ENCODE measurements around the gene TRIM2. TPM values are rescaled to one million over a fixed set of nuclear protein-coding genes. Genes with fewer than 3 reads are reported as not detected.

The TRIM2 gene
- total and polyA plus RNA-seq, 9 donors, result 9.5 to 57.5 (median 44.4) TPM

DNA sequence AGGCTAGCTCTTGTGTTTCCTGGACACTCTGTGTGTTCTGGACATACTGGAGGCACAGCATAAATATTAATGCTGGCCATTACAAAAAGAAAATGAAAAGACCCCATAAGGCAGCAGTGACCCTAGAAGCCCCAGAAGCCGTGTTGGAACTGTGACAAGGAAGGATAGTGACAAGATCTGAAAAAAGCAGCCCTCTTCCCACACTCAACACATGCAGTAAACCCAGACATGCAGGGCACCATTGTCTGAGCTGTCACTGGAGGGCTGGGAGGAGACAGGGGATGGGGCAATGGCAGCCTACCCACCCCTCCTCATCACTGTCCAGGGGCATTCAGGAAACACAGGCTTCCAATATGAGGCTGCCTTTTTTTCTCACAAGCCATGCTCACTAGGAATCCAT lies 6.5 kb downstream of the TRIM2 start:
- Histone ChIP-seq H3K27ac (no peak overlapping the region), H3K9me3 (no peaks in the 10 kb centered on the region), H3K4me1 (ENCODE audit: insufficient read depth) (no peaks in the 10 kb centered on the region), H3K36me3 (no peaks in the 10 kb centered on the region), H3K27me3 (no peaks in the 10 kb centered on the region), H3K4me3 (no peak overlapping the region)
- DNase-seq, result no peak
- intact Hi-C loops (cut with DNase I), result no loop called here
- 93 to 100% (median 95%) methylated on average over 1 of the region's 1 CpG for WGBS, 3 donors
- TF ChIP-seq, protein P1, sequence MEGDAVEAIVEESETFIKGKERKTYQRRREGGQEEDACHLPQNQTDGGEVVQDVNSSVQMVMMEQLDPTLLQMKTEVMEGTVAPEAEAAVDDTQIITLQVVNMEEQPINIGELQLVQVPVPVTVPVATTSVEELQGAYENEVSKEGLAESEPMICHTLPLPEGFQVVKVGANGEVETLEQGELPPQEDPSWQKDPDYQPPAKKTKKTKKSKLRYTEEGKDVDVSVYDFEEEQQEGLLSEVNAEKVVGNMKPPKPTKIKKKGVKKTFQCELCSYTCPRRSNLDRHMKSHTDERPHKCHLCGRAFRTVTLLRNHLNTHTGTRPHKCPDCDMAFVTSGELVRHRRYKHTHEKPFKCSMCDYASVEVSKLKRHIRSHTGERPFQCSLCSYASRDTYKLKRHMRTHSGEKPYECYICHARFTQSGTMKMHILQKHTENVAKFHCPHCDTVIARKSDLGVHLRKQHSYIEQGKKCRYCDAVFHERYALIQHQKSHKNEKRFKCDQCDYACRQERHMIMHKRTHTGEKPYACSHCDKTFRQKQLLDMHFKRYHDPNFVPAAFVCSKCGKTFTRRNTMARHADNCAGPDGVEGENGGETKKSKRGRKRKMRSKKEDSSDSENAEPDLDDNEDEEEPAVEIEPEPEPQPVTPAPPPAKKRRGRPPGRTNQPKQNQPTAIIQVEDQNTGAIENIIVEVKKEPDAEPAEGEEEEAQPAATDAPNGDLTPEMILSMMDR (IDR thresholded peaks at IDR 0.05), result no peak
- TF ChIP-seq POLR2A (IDR thresholded peaks at IDR 0.05) (no peak), EP300 (IDR thresholded peaks at IDR 0.05) (no peak)

DNA sequence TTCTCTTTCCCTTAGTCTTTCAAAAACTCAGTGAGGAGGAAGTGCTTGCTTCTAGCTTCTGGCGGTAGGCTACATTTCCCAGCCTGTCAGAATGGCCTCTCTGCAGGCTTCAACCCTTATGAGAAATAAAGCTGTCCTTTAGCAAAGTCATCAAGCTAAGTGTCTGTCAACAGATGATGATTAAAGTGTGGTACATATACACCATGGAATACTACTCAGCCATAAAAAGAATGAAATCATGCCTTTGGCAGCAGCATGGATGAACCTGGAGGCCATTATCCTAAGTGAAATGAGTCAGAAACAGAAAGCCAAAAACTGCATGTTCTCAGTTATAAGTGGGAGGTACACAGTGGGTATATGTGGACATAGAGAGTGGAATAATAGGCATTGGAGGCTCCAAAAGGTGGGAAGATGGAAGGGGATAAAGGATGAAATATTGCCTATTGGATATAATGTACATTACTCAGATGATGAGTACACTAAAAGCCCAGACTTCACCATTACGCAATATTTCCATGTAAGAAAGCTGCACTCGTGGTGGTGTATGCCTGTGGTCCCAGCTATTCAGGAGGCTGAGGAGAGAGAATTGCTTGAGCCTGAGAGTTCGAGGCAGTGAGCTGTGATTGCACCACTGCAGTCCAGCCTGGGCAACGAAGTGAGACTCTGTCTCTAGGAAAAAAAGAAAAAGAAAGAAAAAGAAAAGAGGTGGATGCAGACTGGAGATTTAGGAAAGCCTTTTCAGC lies 7.9 kb downstream of the TRIM2 start:
- intact Hi-C loops (cut with DNase I), result no loop called here
- no peak for DNase-seq
- Histone ChIP-seq H3K36me3 (no peaks in the 10 kb centered on the region), H3K9me3 (no peaks in the 10 kb centered on the region), H3K27ac (no peak overlapping the region), H3K4me3 (no peak overlapping the region), H3K27me3 (no peaks in the 10 kb centered on the region), H3K4me1 (ENCODE audit: insufficient read depth) (no peaks in the 10 kb centered on the region)
- 74 to 80% (median 74%) methylated on average over 5 of the region's 5 CpGs for WGBS, 3 donors
- TF ChIP-seq EP300 (IDR thresholded peaks at IDR 0.05) (no peak), POLR2A (IDR thresholded peaks at IDR 0.05) (no peak)
- TF ChIP-seq, protein P1 (IDR thresholded peaks at IDR 0.05), result no peak

DNA sequence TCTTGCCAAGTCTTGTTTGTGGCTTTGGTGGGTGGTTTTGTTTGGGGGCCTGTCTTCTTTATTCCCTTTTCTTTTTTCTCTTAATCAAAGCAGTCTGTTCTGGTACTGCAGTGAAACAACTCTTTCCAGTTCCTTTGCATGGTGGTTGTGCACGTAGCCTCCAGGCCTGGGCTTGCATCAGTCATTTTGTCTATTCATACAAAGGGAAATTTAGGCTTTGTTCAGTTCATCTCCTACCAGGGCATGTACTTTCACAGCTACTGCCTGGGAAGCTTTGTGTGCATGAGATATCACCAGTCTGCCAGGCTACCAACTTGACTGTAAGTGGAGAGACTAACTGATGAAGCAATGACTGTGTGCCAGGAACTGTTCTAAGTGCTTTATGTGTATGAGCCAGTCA lies 8.5 kb downstream of the TRIM2 start:
- Histone ChIP-seq H3K27me3 (no peaks in the 10 kb centered on the region), H3K4me3 (no peak overlapping the region), H3K9me3 (no peaks in the 10 kb centered on the region), H3K4me1 (ENCODE audit: insufficient read depth) (no peaks in the 10 kb centered on the region), H3K36me3 (no peaks in the 10 kb centered on the region), H3K27ac (no peak overlapping the region)
- no peak for DNase-seq
- TF ChIP-seq, protein P1 (IDR thresholded peaks at IDR 0.05), result no peak
- no peak for TF ChIP-seq EP300 (IDR thresholded peaks at IDR 0.05)
- TF ChIP-seq POLR2A (IDR thresholded peaks at IDR 0.05), result no peak
- intact Hi-C loops (cut with DNase I), result no loop called here
- 76 to 96% (median 82%) methylated on average over 1 of the region's 1 CpG for WGBS, 3 donors

DNA sequence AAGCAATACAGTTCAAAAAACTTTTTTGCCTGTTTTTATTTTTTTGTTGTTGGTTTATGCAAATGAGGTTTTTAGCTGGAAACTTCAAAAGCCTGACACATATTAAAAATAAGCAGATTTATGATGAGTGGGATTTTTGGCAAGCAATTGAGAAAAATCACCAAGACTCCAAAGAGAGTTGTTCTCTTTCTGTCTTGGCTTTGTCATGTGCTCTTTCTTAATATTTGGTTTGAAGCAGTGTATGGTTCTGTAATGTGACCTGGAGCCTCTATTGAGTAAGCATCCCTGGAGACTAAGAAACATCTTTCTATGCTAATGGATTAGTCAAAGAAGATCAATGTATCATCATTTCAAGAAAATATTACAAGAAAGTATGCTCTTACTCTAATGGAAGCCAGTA lies 11.7 kb downstream of the TRIM2 start:
- Histone ChIP-seq H3K27me3 (no peaks in the 10 kb centered on the region), H3K4me3 (no peak overlapping the region), H3K9me3 (no peaks in the 10 kb centered on the region), H3K27ac (no peak overlapping the region), H3K4me1 (ENCODE audit: insufficient read depth) (no peaks in the 10 kb centered on the region), H3K36me3 (no peaks in the 10 kb centered on the region)
- no peak for DNase-seq
- intact Hi-C loops (cut with DNase I), result no loop called here
- TF ChIP-seq EP300 (IDR thresholded peaks at IDR 0.05) (no peak), POLR2A (IDR thresholded peaks at IDR 0.05) (no peak)
- TF ChIP-seq, protein P1 (IDR thresholded peaks at IDR 0.05), result no peak
